Breast epithelium (tissue), 4 donors: ENCODE results near the gene DHRS11. TPM values are rescaled to one million over a fixed set of nuclear protein-coding genes. Genes with fewer than 3 reads are reported as not detected.

Experiments used
- DNase-seq, 2 donors: peaks; one replicate each; pipeline ENCODE4 v3.0.0-alpha.2; 2019; ENCODE audit warnings: low spot score in 2 of 2
- H3K27ac ChIP-seq, 2 donors: fragments of 200-600 bp; sonication (generic) in 1 of 2; one replicate each; pipeline ENCODE4 v1.5.1; 2016 to 2019; ENCODE audit warnings: mild to moderate bottlenecking in 1 of 2
- H3K27me3 ChIP-seq, 2 donors: fragments of 200-600 bp; sonication (generic) in 1 of 2; one replicate each; pipeline versions ENCODE4 v1.5.1 to v1.6.0; 2017 to 2019; ENCODE audit warnings: control low read depth in 1 of 2, mild to moderate bottlenecking in 1 of 2
- H3K36me3 ChIP-seq: fragments of 200-600 bp; one replicate; pipeline ENCODE4 v1.5.1; 2019
- H3K4me1 ChIP-seq, 2 donors: fragments of 200-600 bp; sonication (generic); one replicate each; pipeline ENCODE4 v1.5.1; 2016 to 2019; ENCODE audit warnings: control low read depth in 1 of 2
- H3K4me3 ChIP-seq, 3 donors: fragments of 200-600 bp; sonication (generic); 1 replicate in 2 of 3; 2 replicates in 1 of 3; pipeline ENCODE4 v1.5.1; 2016 to 2019; ENCODE audit warnings: mild to moderate bottlenecking in 3 of 3, moderate library complexity in 2 of 3
- H3K9me3 ChIP-seq, 2 donors: fragments of 200-600 bp; sonication (generic) in 1 of 2; one replicate each; pipeline ENCODE4 v1.5.1; 2016 to 2019; ENCODE audit warnings: control low read depth in 1 of 2
- POLR2A ChIP-seq: fragments of 450-650 bp; IDR thresholded peaks from one replicate; pipeline ENCODE4 v1.6.1; 2016; ENCODE audit warnings: antibody characterized with exemption, mild to moderate bottlenecking, moderate library complexity
- POLR2AphosphoS5 ChIP-seq, 3 donors: sonication (generic); formaldehyde crosslinking; IDR thresholded peaks; one replicate each; pipeline ENCODE4 v1.6.1; 2017; ENCODE audit warnings: antibody characterized with exemption in 3 of 3
- intact Hi-C: fragments of 100-400 bp; cut with DNase I; formaldehyde crosslinking; loops from one replicate; pipeline ENCODE4 v1.15.1; 2023; ENCODE audit warnings: low total_unique reads
- total RNA-seq, 3 donors: library from RNA; depleted of rRNA; stranded (reverse); fragments of >200 nt; gene quantifications; one replicate each; pipeline ENCODE4 v1.1.0, GENCODE V29; 2016
- TF ChIP-seq, protein P1 (sequence below), 3 donors: fragments of 450-650 bp; IDR thresholded peaks; one replicate each; pipeline ENCODE4 v1.5.1; 2016 to 2017; ENCODE audit warnings: antibody characterized with exemption in 3 of 3, mild to moderate bottlenecking in 3 of 3, moderate library complexity in 3 of 3

DHRS11 gene
- total RNA-seq, 3 donors from 2014 or later = 11.4 to 14.1 (median 11.5) TPM

DNA sequence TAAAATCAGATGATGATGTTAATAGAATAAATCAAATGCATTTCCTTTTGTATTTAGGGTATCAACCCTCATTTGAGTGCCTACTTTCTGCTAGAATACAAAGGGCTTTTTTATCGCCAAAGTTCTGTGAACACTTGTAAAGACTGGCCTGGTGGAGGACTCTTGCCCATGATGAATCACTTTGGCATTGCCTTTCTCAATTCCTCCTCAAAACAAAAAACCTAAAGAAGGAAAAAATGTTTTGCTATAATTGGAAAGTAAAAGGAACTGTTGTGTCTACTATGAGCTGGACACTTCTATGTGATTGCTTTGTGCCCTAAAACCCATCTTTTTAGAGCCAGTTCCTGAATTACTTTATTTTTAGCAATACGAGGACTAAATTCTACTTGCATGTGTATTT lies 13.0 kb upstream of the DHRS11 start:
- Histone ChIP-seq H3K4me1 (no peaks in the 10 kb centered on the region), H3K4me3 (no peak overlapping the region), H3K27ac (no peak overlapping the region), H3K36me3 (peaks cover 5% of the 10 kb centered on the region), H3K9me3 (no peaks in the 10 kb centered on the region), H3K27me3 (no peaks in the 10 kb centered on the region)
- intact Hi-C loops = no loop called here
- TF ChIP-seq POLR2AphosphoS5 (IDR thresholded peaks at IDR 0.05) (no peak), POLR2A (no peak)
- TF ChIP-seq, protein P1, sequence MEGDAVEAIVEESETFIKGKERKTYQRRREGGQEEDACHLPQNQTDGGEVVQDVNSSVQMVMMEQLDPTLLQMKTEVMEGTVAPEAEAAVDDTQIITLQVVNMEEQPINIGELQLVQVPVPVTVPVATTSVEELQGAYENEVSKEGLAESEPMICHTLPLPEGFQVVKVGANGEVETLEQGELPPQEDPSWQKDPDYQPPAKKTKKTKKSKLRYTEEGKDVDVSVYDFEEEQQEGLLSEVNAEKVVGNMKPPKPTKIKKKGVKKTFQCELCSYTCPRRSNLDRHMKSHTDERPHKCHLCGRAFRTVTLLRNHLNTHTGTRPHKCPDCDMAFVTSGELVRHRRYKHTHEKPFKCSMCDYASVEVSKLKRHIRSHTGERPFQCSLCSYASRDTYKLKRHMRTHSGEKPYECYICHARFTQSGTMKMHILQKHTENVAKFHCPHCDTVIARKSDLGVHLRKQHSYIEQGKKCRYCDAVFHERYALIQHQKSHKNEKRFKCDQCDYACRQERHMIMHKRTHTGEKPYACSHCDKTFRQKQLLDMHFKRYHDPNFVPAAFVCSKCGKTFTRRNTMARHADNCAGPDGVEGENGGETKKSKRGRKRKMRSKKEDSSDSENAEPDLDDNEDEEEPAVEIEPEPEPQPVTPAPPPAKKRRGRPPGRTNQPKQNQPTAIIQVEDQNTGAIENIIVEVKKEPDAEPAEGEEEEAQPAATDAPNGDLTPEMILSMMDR (IDR thresholded peaks at IDR 0.05) = no peak
- no peak for DNase-seq

DNA sequence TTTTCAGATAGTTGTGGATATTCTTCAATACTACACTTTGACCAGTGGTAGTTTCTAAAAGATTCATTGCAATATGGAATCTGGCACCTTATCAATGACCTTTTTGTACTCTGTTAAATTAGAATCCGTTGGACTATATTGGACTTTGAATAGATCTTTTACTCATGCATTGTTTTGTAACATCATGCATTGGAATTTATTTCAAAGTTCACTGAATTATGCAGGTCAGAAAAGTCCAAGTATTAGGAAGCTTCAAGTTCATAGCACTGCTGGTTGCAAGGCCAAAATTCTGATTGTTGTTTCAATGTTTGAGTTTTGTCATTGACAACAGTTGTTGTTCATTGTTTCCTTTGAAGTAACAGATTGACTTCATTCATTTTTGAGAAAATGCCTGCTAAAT lies 7.9 kb upstream of the DHRS11 start:
- H3K4me3 ChIP-seq = no peak overlapping the region
- intact Hi-C loops = no loop called here
- H3K4me1 ChIP-seq = no peaks in the 10 kb centered on the region
- H3K36me3 ChIP-seq = peaks cover 16% of the 10 kb centered on the region
- no peak for TF ChIP-seq POLR2AphosphoS5 (IDR thresholded peaks at IDR 0.05)
- TF ChIP-seq, protein P1 (IDR thresholded peaks at IDR 0.05) = no peak
- TF ChIP-seq POLR2A = no peak
- DNase-seq = no peak
- H3K9me3 ChIP-seq = no peaks in the 10 kb centered on the region
- H3K27ac ChIP-seq = no peak overlapping the region
- no peaks in the 10 kb centered on the region for H3K27me3 ChIP-seq

DNA sequence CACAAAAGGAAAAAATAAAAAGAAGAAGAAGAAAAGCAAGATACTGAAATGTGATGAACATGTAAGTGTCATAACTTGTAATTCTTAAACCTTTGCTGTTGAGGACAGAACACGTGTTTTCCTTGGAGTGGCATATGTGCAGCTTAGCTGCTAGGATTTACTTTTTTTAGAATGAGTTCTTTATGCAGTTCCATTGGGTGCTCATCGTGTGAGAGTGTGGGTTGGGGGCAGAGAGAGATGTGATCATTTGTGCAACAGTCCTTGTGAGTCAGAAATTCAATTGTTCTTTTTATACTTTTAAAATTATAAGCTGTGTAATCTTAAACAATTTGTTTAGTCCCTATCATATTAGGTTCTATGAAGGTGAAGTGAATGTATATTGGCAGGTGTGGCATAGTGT lies 5.5 kb upstream of the DHRS11 start:
- no peak for DNase-seq
- no peak overlapping the region for H3K4me3 ChIP-seq
- intact Hi-C loops = no loop called here
- H3K27me3 ChIP-seq = no peaks in the 10 kb centered on the region
- TF ChIP-seq POLR2AphosphoS5 (IDR thresholded peaks at IDR 0.05) = no peak
- TF ChIP-seq, protein P1 (IDR thresholded peaks at IDR 0.05) = no peak
- TF ChIP-seq POLR2A = no peak
- H3K36me3 ChIP-seq = peaks cover 16% of the 10 kb centered on the region
- no peak overlapping the region for H3K27ac ChIP-seq
- H3K4me1 ChIP-seq = no peaks in the 10 kb centered on the region
- H3K9me3 ChIP-seq = no peaks in the 10 kb centered on the region

DNA sequence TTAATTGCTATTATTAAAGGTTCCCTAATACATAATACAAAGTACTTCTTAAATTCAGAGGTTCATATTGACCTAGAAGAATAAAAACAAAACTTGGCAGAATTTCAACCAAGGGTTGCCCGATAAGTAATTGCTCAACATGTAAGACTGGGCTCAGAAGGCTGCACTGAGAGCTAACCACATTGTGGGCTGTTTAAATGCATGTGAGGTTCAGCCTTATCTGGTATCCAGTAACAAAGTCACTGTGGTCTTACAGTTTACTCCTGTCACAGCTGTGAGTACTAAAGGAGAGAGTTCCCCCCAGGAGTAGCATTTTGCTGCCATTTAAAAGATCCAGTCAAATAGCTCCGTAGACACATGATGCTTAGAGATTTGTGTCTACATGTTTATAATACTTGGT lies 1.6 kb upstream of the DHRS11 start:
- Histone ChIP-seq H3K4me3 (no peak overlapping the region), H3K27ac (no peak overlapping the region), H3K36me3 (peaks cover 12% of the 10 kb centered on the region), H3K9me3 (no peaks in the 10 kb centered on the region), H3K27me3 (no peaks in the 10 kb centered on the region), H3K4me1 (peaks cover 3 to 6% of the 10 kb centered on the region in 2 donors)
- intact Hi-C loops = no loop called here
- TF ChIP-seq POLR2A (no peak), POLR2AphosphoS5 (IDR thresholded peaks at IDR 0.05) (no peak)
- TF ChIP-seq, protein P1 (IDR thresholded peaks at IDR 0.05) = no peak
- no peak for DNase-seq

DNA sequence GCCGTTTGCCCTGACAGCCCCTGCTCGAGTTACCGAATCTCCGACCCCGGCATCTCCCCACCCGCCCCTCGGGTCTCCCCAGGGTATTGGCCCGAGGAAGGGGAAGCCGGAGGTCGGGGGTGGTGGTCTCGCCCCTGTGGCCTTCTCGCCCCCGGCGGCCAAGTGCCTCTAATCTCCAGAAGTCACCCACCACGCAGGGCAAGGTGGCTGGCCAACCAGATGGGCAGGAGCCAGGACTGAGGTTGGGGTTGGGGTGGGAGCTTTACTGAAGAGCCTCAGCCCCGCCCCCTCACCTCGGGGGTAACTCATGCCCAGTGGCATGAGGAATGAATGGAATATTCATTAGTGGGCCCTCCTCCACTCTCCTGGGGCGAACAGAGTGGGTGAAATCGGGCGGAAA lies 637 bp downstream of the DHRS11 start:
- peak overlapping the region; percentile 76 to 97 (median 93) for H3K4me3 ChIP-seq
- H3K9me3 ChIP-seq = no peaks in the 10 kb centered on the region
- no peak for TF ChIP-seq POLR2A
- TF ChIP-seq, protein P1 (IDR thresholded peaks at IDR 0.05) = no peak
- TF ChIP-seq POLR2AphosphoS5 (IDR thresholded peaks at IDR 0.05) = no peak
- intact Hi-C loops = no loop called here
- no peaks in the 10 kb centered on the region for H3K27me3 ChIP-seq
- H3K36me3 ChIP-seq = no peaks in the 10 kb centered on the region
- H3K4me1 ChIP-seq = peaks cover 3 to 6% of the 10 kb centered on the region in 2 donors
- peak overlapping the region in 1 of 2 donors; percentile 78 for H3K27ac ChIP-seq
- DNase-seq = no peak
